ENCODE data around the gene ABCC10. TPM values are rescaled to one million over a fixed set of nuclear protein-coding genes. Genes with fewer than 3 reads are reported as not detected.
A peak's percentile ranks its signal among the peaks of the same experiment; 100 is the strongest.
"Not testable (repeated sequence)": the region's sequence is repeated elsewhere in the genome, so short reads cannot be mapped to it uniquely, and the experiment has no call there.

ABCC10 gene
- total RNA-seq: 10 to 100 TPM; 12.5 to 13.7 TPM
- long read RNA-seq, partial matches to known transcripts: 2 of 5 reads
- long read RNA-seq, other reads (novel, unspliced or antisense): 3 of 5 reads

GRCh38 chr6:43427406-43428111, at the start of gene ABCC10:
Gene ABCC10 (plus strand): TSS chr6:43427541. CDS start chr6:43427979, 438 bp downstream.
- intact Hi-C loops (cut with DNase I): loop anchor here in 1 of 2 donors (5.0 kb wide), 1 partner anchor 55 kb away; no protein-coding TSS in a partner anchor
- DNase-seq (peak; percentile 96), ATAC-seq (peak; percentile 98 to 99)

GRCh38 chr6:43377710-43378229, 49.6 kb upstream of the ABCC10 start:
- intact Hi-C loops (cut with DNase I): no loop called here
- ATAC-seq (no peak), DNase-seq (no peak)

DNA sequence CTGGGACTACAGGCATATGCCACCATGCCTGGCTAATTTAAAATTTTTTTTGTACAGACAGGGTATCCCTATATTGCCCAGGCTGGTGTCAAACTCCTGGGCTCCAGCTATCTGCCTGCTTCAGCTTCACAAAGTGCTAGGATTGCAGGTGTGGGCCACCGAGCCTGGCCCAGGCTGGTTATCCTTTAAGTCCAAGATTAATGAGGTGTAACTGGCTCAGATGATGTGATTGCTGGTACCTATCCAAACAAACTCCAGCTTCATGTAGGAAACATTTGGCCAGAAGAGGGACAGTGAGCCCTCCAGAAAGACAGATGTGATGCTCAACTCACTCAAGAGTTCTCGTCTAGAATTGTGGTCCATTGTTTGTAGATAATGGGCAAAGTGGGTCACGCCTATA, 48.7 kb upstream of the ABCC10 start:
- intact Hi-C loops (cut with DNase I): no loop called here
- DNase-seq (no peak), ATAC-seq (no peak)

DNA sequence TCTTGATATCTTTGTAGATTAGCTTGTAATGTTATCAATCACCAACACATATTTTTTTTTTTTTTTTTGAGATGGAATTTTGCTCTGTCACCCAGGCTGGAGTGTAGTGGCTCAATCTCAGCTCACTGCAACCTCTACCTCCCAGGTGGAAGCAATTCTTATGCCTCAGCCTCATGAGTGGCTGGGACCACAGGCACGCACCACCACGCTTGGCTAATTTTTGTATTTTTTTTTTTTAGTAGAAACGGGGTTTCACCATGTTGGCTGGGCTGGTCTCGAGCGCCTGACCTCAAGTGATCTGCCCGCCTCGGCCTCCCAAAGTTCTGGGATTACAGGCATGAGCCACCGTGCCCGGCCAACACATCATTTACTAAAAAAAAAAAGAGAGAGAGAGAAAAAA, 46.5 kb upstream of the ABCC10 start:
- DNase-seq; intact Hi-C loops (cut with DNase I); ATAC-seq: not testable (repeated sequence)

DNA sequence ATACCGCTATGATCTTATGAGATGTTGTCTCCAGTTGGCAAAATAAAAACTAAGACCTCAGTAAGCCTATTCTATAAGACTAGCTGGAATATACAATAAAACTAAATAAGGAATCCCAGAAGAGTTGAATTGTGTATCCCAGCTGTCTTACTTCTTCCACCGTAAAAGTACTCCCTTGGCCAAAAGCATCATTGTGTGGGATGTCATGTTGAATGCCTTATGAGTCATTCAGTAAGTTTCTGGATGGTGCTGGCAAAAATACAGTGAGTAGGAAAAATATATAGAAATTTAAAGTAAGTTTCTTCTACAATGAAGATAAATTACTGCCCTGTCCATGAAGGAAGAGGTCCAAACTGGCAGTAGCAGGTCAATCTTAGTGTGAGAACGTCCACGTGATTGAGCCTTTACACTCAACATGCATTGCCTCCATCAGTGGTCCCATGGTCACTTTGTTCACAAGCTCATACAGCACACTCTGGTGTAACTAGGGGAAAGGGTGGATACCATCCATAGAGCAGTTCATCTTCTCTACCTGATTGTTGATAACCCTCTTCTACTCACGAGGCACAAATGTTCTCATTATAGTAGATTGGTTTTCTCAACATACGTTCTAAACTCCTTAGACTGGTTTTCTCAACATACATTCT, 44.2 kb upstream of the ABCC10 start:
- intact Hi-C loops (cut with DNase I): no loop called here
- no peak for DNase-seq
- ATAC-seq: no peak

DNA sequence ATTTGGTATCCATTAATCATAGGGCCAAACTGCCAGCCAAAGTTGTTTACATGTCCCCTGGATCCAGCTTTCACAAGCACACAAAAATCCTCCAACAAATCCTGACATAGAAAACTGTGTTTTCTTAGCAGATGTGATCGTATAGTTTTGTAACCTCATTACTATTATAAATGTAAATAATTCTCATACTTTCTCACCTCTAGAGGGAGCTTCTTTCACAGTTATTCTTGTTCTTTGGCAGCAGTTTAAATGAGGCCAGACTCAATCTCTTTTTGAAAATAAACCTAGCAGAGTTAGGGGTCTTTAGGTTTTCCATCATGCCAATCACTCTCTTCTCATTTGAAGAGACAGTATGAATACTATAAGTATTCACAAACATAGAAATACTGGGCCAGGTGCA, 40.8 kb upstream of the ABCC10 start:
- intact Hi-C loops (cut with DNase I): loop anchor here (5.0 kb wide), 1 partner anchor 121 kb away; no protein-coding TSS in a partner anchor
- ATAC-seq (no peak), DNase-seq (no peak)

DNA sequence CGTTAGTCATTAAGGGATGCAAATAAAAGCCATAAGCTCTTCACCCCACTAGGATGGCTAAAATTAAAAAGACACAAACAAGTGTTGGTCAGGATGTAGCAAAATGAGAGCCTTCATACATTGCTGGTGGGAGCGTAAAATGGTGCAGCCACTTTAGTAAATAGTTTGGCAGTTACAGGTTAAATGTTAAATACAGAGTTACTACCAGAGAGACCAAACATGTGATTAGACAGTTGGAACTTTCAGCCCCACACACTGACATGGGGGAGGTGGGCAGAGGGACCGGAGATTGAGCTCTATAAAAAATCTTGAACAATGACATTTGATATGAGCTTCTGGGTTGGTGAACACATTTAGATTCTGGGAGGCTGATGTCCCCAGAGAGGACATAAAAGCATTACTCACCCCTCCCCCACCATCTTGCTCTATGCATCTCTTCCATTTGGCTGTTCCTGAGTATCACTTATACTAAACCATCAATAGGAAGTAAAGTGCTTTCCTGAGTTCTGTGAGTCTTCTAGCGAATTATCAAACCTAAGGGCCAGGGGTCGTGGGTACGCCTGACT, 37.5 kb upstream of the ABCC10 start:
- DNase-seq (no peak), ATAC-seq (no peak)
- intact Hi-C loops (cut with DNase I): loop anchor here (5.0 kb wide), 1 partner anchor 117 kb away; no protein-coding TSS in a partner anchor

DNA sequence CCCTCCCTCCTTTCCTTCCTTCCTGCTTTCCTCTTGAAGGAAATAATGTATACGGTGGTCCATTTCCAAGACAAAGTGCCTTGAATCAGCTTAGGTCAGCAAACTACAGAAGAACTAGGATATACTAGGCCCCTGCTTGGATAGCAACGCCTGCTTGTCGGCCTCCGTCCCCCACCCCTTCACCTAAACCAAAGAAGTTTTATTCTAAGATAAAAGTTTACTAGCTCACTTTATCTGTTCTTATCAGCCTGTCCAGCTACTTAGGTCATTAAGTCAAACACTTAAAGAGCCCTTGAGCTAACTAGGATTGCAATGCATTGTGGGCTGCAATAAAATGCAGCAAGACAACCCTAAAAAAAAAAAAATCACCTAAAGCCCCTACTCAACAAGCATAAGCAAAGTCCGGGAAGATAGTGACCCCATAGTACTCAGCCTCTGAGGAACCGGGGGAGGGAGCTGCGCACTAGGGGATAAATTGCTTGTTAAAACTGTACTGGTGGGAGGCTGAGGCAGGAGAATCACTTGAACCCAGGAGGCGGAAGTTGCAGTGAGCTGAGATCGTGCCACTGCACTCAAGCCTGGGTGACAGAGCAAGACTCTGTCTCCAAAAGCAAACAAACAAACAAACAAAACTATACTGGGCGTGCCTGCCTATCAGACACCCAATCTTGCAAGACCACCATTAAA, 36.4 kb upstream of the ABCC10 start:
- DNase-seq; intact Hi-C loops (cut with DNase I); ATAC-seq: not testable (repeated sequence)

DNA sequence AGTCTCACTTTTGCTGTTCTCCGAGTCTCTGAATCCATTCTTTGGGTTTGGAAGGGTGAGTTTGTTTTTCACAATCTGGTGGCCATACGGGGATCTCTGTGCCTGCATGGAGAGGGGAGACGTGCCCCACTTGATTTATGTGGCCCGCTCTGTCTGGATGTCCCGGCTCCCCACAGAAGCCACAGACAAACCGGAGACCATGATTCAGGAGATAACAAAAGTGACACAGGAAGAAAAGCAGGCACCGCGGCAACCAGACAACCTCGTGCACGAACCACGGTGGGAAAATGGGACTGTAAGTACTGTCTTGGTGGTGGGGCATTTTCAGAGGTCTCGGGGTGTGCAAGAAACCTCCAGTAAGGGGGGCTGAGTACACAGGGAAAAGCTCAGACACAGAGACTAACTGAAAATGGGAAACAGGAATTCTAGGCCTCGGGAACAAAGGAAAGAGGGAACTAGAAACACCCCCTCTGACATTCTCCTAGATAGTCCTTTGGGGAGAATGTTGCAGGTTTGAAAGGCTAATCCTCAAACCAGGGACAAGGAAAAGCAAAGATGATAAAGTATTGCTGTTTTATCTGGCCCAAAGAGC, 35.8 kb upstream of the ABCC10 start:
- intact Hi-C loops (cut with DNase I): no loop called here

GRCh38 chr6:43393133-43393532, 34.2 kb upstream of the ABCC10 start:
- DNase-seq; ATAC-seq; intact Hi-C loops (cut with DNase I): not testable (repeated sequence)

More for the DNA sequence above, 35.8 kb upstream of the ABCC10 start:
- ATAC-seq (no peak), DNase-seq (no peak)

- ATAC-seq: no peak
- no peak for DNase-seq
- intact Hi-C loops (cut with DNase I): no loop called here
These were observed 33.7 kb upstream of the ABCC10 start for GRCh38 chr6:43393602-43394001.

DNA sequence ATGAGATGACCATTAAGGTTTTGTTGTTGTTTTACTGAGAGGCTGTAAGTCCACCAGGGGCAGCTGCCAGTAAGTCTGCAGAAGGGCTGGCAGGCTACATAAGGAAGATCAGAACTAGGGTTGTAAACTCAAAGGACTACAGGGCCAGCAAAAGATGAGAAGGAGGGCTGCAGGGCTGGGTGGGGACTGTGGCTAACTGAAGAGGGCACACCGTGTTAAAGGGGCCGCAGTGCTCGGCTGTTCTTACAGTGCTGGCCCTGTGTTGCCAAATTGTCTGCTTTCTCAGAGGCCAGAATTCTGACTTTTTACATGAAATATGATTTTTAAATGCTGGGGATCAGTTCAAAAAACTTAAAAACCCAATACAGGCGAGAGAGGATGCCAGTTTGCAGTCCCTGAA, 32.4 kb upstream of the ABCC10 start:
- DNase-seq (no peak), ATAC-seq (no peak)
- intact Hi-C loops (cut with DNase I): no loop called here

- peak in 1 of 2 donors; percentile 25 for ATAC-seq
- intact Hi-C loops (cut with DNase I): no loop called here
- no peak for DNase-seq
These were observed 31.6 kb upstream of the ABCC10 start for GRCh38 chr6:43395776-43396175.

GRCh38 chr6:43396408-43397149, 30.8 kb upstream of the ABCC10 start:
- DNase-seq: no peak
- ATAC-seq: no peak
- intact Hi-C loops (cut with DNase I): no loop called here

DNA sequence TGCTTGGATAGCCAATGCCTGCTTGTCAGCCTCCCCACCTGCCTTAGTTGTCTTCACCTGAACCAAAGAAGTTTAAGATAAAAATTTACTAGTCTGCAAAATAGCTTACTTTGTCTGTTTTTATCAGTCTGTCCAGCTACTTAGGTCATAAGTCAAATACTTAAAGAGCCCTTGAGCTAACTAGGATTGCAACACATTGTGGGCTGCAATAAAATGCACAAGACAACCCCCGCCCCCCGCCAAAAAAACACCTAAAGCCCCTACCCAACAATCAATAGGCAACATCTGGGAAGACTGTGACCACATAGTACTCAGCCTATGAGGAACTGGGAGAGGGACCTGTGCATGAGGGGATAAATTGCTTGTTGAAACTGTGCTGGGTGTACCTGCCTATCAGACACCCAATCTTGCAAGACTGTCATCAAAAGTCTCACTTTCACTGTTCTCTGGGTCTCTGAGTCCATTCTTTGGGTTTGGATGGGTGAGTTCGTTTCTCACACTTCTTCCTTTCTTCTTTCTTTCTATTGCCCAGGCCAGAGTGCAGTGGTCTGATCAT, 27.3 kb upstream of the ABCC10 start:
- no peak for ATAC-seq
- intact Hi-C loops (cut with DNase I): no loop called here
- no peak for DNase-seq

GRCh38 chr6:43401730-43402129, 25.6 kb upstream of the ABCC10 start:
- DNase-seq: no peak
- intact Hi-C loops (cut with DNase I): no loop called here
- peak; percentile 72 to 86 for ATAC-seq

DNA sequence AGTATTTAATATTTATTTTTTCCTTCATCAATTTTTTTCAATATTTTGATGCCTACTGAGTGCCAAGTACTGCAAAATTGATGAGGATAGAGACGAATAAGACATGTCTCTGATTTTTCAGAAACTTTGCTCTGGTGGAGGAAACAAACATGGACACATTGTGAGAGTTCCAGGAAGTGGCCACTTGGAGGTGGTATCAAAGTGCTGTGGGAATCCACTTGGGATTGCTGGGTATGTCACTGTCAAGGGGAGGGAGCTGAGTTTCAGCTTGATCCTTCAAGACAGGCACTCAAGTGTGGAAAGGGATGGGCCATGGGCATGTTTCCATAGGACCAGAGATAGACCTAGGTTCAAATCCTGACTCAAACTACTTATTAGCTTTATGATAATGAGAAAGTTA, 24.5 kb upstream of the ABCC10 start:
- intact Hi-C loops (cut with DNase I): no loop called here
- ATAC-seq (no peak), DNase-seq (no peak)

- no peak for DNase-seq
- intact Hi-C loops (cut with DNase I): no loop called here
- ATAC-seq: no peak
These were observed 22.0 kb upstream of the ABCC10 start for GRCh38 chr6:43405354-43405753.
